Upper lobe of left lung (tissue), 6 donors: ENCODE results near the gene TSHZ2. TPM values are rescaled to one million over a fixed set of nuclear protein-coding genes. Genes with fewer than 3 reads are reported as not detected.

Experiments used
- ATAC-seq, 2 donors: fragments of 200-7000 bp; cut with Tn5 transposase; one replicate each; pipeline ENCODE4 v1.9.1; 2022; ENCODE audit warnings: mild to moderate bottlenecking in 2 of 2, moderate library complexity in 2 of 2; ENCODE audit not compliant: low FRiP score in 2 of 2
- DNase-seq, 2 donors: peaks; one replicate each; pipeline ENCODE4 v3.0.0-alpha.2; 2019 to 2020
- H3K27ac ChIP-seq, 4 donors: fragments of 200-600 bp; sonication (generic); one replicate each; pipeline ENCODE4 v1.5.1; 2016 to 2019
- H3K27me3 ChIP-seq, 4 donors: fragments of 200-600 bp; sonication (generic); one replicate each; pipeline ENCODE4 v1.5.1; 2017 to 2019
- H3K36me3 ChIP-seq, 4 donors: fragments of 200-600 bp; sonication (generic); one replicate each; pipeline ENCODE4 v1.5.1; 2016 to 2019
- H3K4me1 ChIP-seq, 4 donors: fragments of 200-600 bp; sonication (generic); one replicate each; pipeline ENCODE4 v1.5.1; 2018 to 2019
- H3K4me3 ChIP-seq, 4 donors: fragments of 200-600 bp; sonication (generic); one replicate each; pipeline ENCODE4 v1.5.1; 2017 to 2019; ENCODE audit warnings: mild to moderate bottlenecking in 2 of 4, moderate library complexity in 1 of 4
- H3K9me3 ChIP-seq, 4 donors: fragments of 200-600 bp; sonication (generic); one replicate each; pipeline ENCODE4 v1.5.1; 2018 to 2019
- EP300 ChIP-seq, 4 donors: sonication (generic); formaldehyde crosslinking; IDR thresholded peaks; one replicate each; pipeline ENCODE4 v1.5.1; 2017; ENCODE audit warnings: antibody characterized with exemption in 4 of 4, control low read depth in 2 of 4
- POLR2A ChIP-seq, 4 donors: fragments of 450-650 bp; IDR thresholded peaks; one replicate each; pipeline ENCODE4 v1.5.1; 2016 to 2017; ENCODE audit warnings: antibody characterized with exemption in 4 of 4, mild to moderate bottlenecking in 2 of 4
- POLR2AphosphoS5 ChIP-seq, 2 donors: sonication (generic); formaldehyde crosslinking; IDR thresholded peaks; one replicate each; pipeline ENCODE4 v1.5.1; 2017; ENCODE audit warnings: antibody characterized with exemption in 2 of 2
- WGBS, 2 donors: methylation state at CpG; one replicate each; pipeline ENCODE4 v1.1.5; 2017 to 2018; 5-methylcytosine and 5-hydroxymethylcytosine counted together
- total RNA-seq, 6 donors: library from RNA; depleted of rRNA in 4 of 6; stranded (reverse); fragments of >200 nt in 4 of 6; gene quantifications; one replicate each; pipeline versions ENCODE4 v1.1.0 to v1.2.1, GENCODE V29; 2016 to 2021
- TF ChIP-seq, protein P1 (sequence below), 6 experiments: fragments of 450-650 bp in 4 of 6; fragments of 200-600 bp in 2 of 6; sonication (generic) in 2 of 6; IDR thresholded peaks; one replicate each; pipeline ENCODE4 v1.5.1; 2016 to 2019; ENCODE audit warnings: antibody characterized with exemption in 6 of 6
- donor health status: DM: no; HTN: no; CAD: no; lungs with moderate emphysema.
- donor health status: DM: no; HTN: yes; CAD: no; lungs with severe emphysema.

TSHZ2 gene
- total RNA-seq, 6 donors from 2014 or later = 1.8 to 10.0 (median 3.2) TPM

DNA sequence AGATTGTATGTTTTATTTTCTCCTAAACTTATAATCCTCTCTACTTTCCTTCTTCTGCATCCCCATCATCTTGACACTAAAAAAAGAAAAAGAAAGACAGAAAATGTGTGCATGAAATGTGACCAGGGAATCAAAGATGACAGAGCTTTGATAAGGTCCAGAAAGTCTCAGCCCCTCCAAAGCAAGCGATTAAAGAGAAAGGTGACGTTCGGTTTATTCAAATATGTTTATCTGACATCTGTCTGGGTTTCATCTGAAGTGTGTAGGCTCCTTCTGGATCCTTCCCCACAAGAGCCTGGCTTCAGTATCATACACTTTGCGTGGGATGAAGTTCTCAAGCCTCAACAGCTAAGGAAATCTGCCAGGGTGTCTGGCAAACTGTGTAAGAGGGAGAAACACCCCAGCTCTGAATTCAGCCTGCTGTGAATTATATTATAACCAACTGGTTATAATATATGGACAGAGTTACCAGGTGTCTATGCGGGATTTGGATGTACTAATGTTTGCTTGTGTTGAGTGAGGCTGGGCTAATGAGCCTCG lies 358.5 kb downstream of the TSHZ2 start:
- no peaks in the 10 kb centered on the region for H3K36me3 ChIP-seq
- WGBS, 2 donors = 85 to 92% methylated on average over 6 of the region's 6 CpGs
- TF ChIP-seq POLR2A (IDR thresholded peaks at IDR 0.05) = no peak
- TF ChIP-seq POLR2AphosphoS5 (IDR thresholded peaks at IDR 0.05) = no peak
- TF ChIP-seq EP300 (IDR thresholded peaks at IDR 0.05) = no peak
- TF ChIP-seq, protein P1, sequence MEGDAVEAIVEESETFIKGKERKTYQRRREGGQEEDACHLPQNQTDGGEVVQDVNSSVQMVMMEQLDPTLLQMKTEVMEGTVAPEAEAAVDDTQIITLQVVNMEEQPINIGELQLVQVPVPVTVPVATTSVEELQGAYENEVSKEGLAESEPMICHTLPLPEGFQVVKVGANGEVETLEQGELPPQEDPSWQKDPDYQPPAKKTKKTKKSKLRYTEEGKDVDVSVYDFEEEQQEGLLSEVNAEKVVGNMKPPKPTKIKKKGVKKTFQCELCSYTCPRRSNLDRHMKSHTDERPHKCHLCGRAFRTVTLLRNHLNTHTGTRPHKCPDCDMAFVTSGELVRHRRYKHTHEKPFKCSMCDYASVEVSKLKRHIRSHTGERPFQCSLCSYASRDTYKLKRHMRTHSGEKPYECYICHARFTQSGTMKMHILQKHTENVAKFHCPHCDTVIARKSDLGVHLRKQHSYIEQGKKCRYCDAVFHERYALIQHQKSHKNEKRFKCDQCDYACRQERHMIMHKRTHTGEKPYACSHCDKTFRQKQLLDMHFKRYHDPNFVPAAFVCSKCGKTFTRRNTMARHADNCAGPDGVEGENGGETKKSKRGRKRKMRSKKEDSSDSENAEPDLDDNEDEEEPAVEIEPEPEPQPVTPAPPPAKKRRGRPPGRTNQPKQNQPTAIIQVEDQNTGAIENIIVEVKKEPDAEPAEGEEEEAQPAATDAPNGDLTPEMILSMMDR (IDR thresholded peaks at IDR 0.05) = no peak
- H3K9me3 ChIP-seq = no peaks in the 10 kb centered on the region
- H3K4me1 ChIP-seq = peaks cover 0 to 4% (median 0%) of the 10 kb centered on the region in 4 donors
- DNase-seq = no peak
- H3K27me3 ChIP-seq = no peaks in the 10 kb centered on the region
- H3K27ac ChIP-seq = no peak overlapping the region
- ATAC-seq = no peak
- H3K4me3 ChIP-seq = no peak overlapping the region

GRCh38 chr20:53331151-53331973 lies 359.2 kb downstream of the TSHZ2 start:
- Histone ChIP-seq H3K36me3 (no peaks in the 10 kb centered on the region), H3K4me1 (peaks cover 0 to 4% (median 0%) of the 10 kb centered on the region in 4 donors), H3K27me3 (no peaks in the 10 kb centered on the region), H3K9me3 (no peaks in the 10 kb centered on the region), H3K27ac (no peak overlapping the region), H3K4me3 (no peak overlapping the region)
- no peak for DNase-seq
- WGBS, 2 donors = 58 to 68% methylated on average over 12 of the region's 12 CpGs
- ATAC-seq = peak in 1 of 2 donors; percentile 66
- TF ChIP-seq, protein P1 (IDR thresholded peaks at IDR 0.05) = no peak
- TF ChIP-seq POLR2A (IDR thresholded peaks at IDR 0.05) (no peak), EP300 (IDR thresholded peaks at IDR 0.05) (no peak), POLR2AphosphoS5 (IDR thresholded peaks at IDR 0.05) (no peak)

DNA sequence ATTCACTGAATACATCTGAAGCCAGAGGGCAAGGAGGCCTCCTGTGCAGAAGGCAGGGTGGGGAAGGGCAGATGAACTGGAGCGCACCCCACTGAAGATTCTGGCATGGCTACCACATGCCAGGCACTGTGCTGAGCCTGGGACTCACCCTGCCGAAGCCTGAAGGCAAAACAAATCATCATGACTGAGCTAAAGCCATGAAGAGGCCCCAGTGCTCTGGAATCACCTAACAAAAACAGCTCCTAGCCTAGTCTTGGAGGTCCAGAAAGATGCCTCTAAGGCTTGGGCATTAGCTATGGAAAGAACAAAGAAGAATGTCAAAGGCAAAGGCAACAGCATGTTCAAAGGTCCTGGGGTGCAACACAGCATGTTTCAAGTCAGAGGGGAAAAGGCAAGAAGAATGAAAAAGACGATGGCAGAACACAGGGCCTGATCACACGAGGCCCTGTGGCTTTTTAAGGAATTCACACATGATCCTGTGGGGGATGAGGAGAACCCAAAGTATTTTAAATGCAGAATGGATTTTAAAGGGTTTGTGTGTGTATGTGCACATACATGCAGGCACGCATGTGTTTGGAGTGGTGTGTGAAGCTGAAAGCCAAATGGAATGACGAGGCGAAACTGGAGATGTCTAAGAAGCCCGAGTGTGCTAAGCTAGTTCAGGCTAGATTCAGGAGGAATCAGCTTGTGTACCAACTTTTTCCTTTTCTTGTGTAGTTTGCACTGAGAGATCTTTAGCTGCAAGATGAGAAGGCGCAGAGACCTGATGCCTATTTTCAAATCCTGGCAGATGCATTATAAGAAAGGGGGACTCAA lies 360.1 kb downstream of the TSHZ2 start:
- TF ChIP-seq EP300 (IDR thresholded peaks at IDR 0.05) (no peak), POLR2AphosphoS5 (IDR thresholded peaks at IDR 0.05) (no peak), POLR2A (IDR thresholded peaks at IDR 0.05) (no peak)
- TF ChIP-seq, protein P1 (IDR thresholded peaks at IDR 0.05) = no peak
- 91% methylated on average over 9 of the region's 9 CpGs for WGBS, 2 donors
- Histone ChIP-seq H3K4me3 (no peak overlapping the region), H3K27me3 (no peaks in the 10 kb centered on the region), H3K4me1 (peaks cover 0 to 4% (median 0%) of the 10 kb centered on the region in 4 donors), H3K9me3 (no peaks in the 10 kb centered on the region), H3K27ac (no peak overlapping the region), H3K36me3 (no peaks in the 10 kb centered on the region)
- no peak for ATAC-seq
- DNase-seq = no peak

GRCh38 chr20:53334861-53335260 lies 362.7 kb downstream of the TSHZ2 start:
- no peak for DNase-seq
- 93% methylated on average over 8 of the region's 8 CpGs for WGBS, 2 donors
- no peak overlapping the region for H3K27ac ChIP-seq
- peaks cover 0 to 4% (median 0%) of the 10 kb centered on the region in 4 donors for H3K4me1 ChIP-seq
- H3K36me3 ChIP-seq = no peaks in the 10 kb centered on the region
- no peak for TF ChIP-seq POLR2AphosphoS5 (IDR thresholded peaks at IDR 0.05)
- TF ChIP-seq, protein P1 (IDR thresholded peaks at IDR 0.05) = no peak
- no peak for TF ChIP-seq EP300 (IDR thresholded peaks at IDR 0.05)
- no peak for TF ChIP-seq POLR2A (IDR thresholded peaks at IDR 0.05)
- no peak for ATAC-seq
- H3K27me3 ChIP-seq = no peaks in the 10 kb centered on the region
- H3K9me3 ChIP-seq = no peaks in the 10 kb centered on the region
- no peak overlapping the region for H3K4me3 ChIP-seq
